HepG2 (cell line): ENCODE results near the gene CAPN15. TPM values are rescaled to one million over a fixed set of nuclear protein-coding genes. Genes with fewer than 3 reads are reported as not detected.

Experiments
- ATAC-seq: fragments of 200-7000 bp; cut with Tn5 transposase; 3 replicates; pipeline ENCODE4 v1.9.1; 2020; ENCODE audit warnings: mild to moderate bottlenecking, moderate library complexity
- BruUV-seq: library from RNA; stranded (reverse); fragments of 400-500 nt; replicated peaks from 2 replicates; lab custom pipeline; 2021; lab: Mats Ljungman, UMichigan
- CTCF ChIA-PET: fragments of 300-600 bp; formaldehyde crosslinking; extraction: SDS; loops from one replicate; lab custom pipeline; 2021; ENCODE audit warnings: low total read pairs, inconsistent platforms, low intra/inter-chr PET ratio; lab: Yijun Ruan, JAX
- POLR2A ChIA-PET: fragments of 350-600 bp; sonication (Branson Sonifier 250); formaldehyde crosslinking; loops from one replicate; lab custom pipeline; 2020; ENCODE audit warnings: antibody characterized with exemption, inconsistent platforms; lab: Yijun Ruan, JAX
- DNase-seq: peaks from one replicate; pipeline ENCODE4 v3.0.0-alpha.2; 2015; ENCODE audit warnings: low spot score
- FAIRE-seq: peaks from 3 replicates; lab custom pipeline; 2011; peaks lifted over from hg19 to GRCh38; lab: Jason Lieb, UNC
- H2AFZ ChIP-seq: one replicate; pipeline ENCODE4 v1.6.1; 2011; ENCODE audit warnings: low read length, inconsistent platforms
- H3K27ac ChIP-seq: fragments of 300-600 bp; 3 replicates; pipeline ENCODE4 v1.8.0; 2011; ENCODE audit warnings: mixed run types, mild to moderate bottlenecking, mixed read lengths, low read length, inconsistent platforms; ENCODE audit not compliant: insufficient read depth; ENCODE audit errors: extremely low read length
- H3K27me3 ChIP-seq, 2 experiments: fragments of 200-600 bp in 1 of 2; 2 replicates in 1 of 2; 3 replicates in 1 of 2; pipeline versions ENCODE4 v1.6.0 to v1.8.0; 2011; ENCODE audit warnings: low read length in 2 of 2, mild to moderate bottlenecking in 2 of 2, moderate library complexity in 2 of 2, inconsistent platforms in 1 of 2; ENCODE audit not compliant: insufficient read depth in 2 of 2, control insufficient read depth in 1 of 2
- H3K36me3 ChIP-seq, 2 experiments: fragments of 200-600 bp in 1 of 2; replicated peaks in 1 of 2; 2 replicates in 1 of 2; 3 replicates in 1 of 2; pipeline versions ENCODE4 v1.5.1 to v1.8.0; 2011; ENCODE audit warnings: low read length in 2 of 2, inconsistent platforms in 1 of 2; ENCODE audit not compliant: insufficient read depth in 2 of 2, control insufficient read depth in 1 of 2
- H3K4me1 ChIP-seq: 2 replicates; pipeline ENCODE4 v1.5.1; 2012; ENCODE audit warnings: low read length, inconsistent platforms; ENCODE audit not compliant: insufficient read depth
- H3K4me2 ChIP-seq: 2 replicates; pipeline ENCODE4 v1.6.0; 2011; ENCODE audit warnings: low read depth, low read length, inconsistent platforms
- H3K4me3 ChIP-seq, 3 experiments: fragments of 200-600 bp in 1 of 3; sonication (generic), shearing (Covaris generic) in 1 of 3; replicated peaks in 1 of 3; 2 replicates each; pipeline ENCODE4 v1.5.1; 2011 to 2016; ENCODE audit warnings: low read length in 3 of 3, inconsistent platforms in 2 of 3, low read depth in 2 of 3, mild to moderate bottlenecking in 2 of 3, control low read depth in 1 of 3, mixed read lengths in 1 of 3; ENCODE audit not compliant: insufficient read depth in 1 of 3
- H3K79me2 ChIP-seq: one replicate; pipeline ENCODE4 v1.6.1; 2011; ENCODE audit warnings: low read length, inconsistent platforms; ENCODE audit not compliant: insufficient read depth
- H3K9ac ChIP-seq: 2 replicates; pipeline ENCODE4 v1.6.0; 2011; ENCODE audit warnings: mild to moderate bottlenecking, low read depth, low read length, inconsistent platforms; ENCODE audit not compliant: insufficient read depth
- H3K9me3 ChIP-seq: 2 replicates; pipeline ENCODE4 v1.5.1; 2012; ENCODE audit warnings: mild to moderate bottlenecking, low read length
- H4K20me1 ChIP-seq: 2 replicates; pipeline ENCODE4 v1.6.0; 2011; ENCODE audit warnings: inconsistent platforms, mild to moderate bottlenecking, low read length, moderate library complexity; ENCODE audit not compliant: insufficient read depth
- AKAP8 ChIP-seq: sonication (generic); formaldehyde crosslinking; IDR thresholded peaks from 2 replicates; pipeline ENCODE4 v1.5.1; 2020; ENCODE audit warnings: mild to moderate bottlenecking, missing genetic modification reagents
- DNMT1 ChIP-seq: sonication (generic); formaldehyde crosslinking; IDR thresholded peaks from 2 replicates; pipeline ENCODE4 v1.5.1; 2020; ENCODE audit warnings: mild to moderate bottlenecking, missing genetic modification reagents
- IRF2 ChIP-seq: IDR thresholded peaks from 2 replicates; pipeline ENCODE4 v1.6.1; 2018; ENCODE audit warnings: missing genetic modification reagents, missing compliant biosample characterization
- KDM5B ChIP-seq: sonication (generic); formaldehyde crosslinking; IDR thresholded peaks from 2 replicates; pipeline ENCODE4 v1.4.0; 2020; ENCODE audit warnings: missing genetic modification reagents, mild to moderate bottlenecking, borderline replicate concordance
- MAZ ChIP-seq, 2 experiments: sonication (generic) in 1 of 2; formaldehyde crosslinking in 1 of 2; IDR thresholded peaks; 2 replicates each; pipeline versions ENCODE4 v1.5.0 to v1.6.1; 2012 to 2020; ENCODE audit warnings: low read depth in 2 of 2, mild to moderate bottlenecking in 2 of 2, borderline replicate concordance in 1 of 2, improper control_type of control experiment in 1 of 2, low read length in 1 of 2, missing genetic modification reagents in 1 of 2, moderate library complexity in 1 of 2
- MLLT10 ChIP-seq: sonication (generic); formaldehyde crosslinking; IDR thresholded peaks from 2 replicates; pipeline ENCODE4 v1.4.0; 2020; ENCODE audit warnings: missing genetic modification reagents
- MXD1 ChIP-seq: sonication (generic); formaldehyde crosslinking; IDR thresholded peaks from 2 replicates; pipeline ENCODE4 v1.4.0; 2020; ENCODE audit warnings: mild to moderate bottlenecking, missing genetic modification reagents
- MXD4 ChIP-seq: IDR thresholded peaks from 2 replicates; pipeline ENCODE4 v1.6.1; 2016; ENCODE audit warnings: mild to moderate bottlenecking, missing biosample characterization, missing genetic modification reagents
- NFKB2 ChIP-seq: sonication (generic); formaldehyde crosslinking; IDR thresholded peaks from 2 replicates; pipeline ENCODE4 v1.4.0; 2020; ENCODE audit warnings: missing genetic modification reagents, borderline replicate concordance
- ONECUT2 ChIP-seq: sonication (generic); formaldehyde crosslinking; IDR thresholded peaks from 2 replicates; pipeline ENCODE4 v1.4.0; 2020; ENCODE audit warnings: missing genetic modification reagents
- REPIN1 ChIP-seq: sonication (generic); formaldehyde crosslinking; IDR thresholded peaks from 2 replicates; pipeline ENCODE4 v1.8.0; 2022; ENCODE audit warnings: missing genetic modification reagents, low read depth, mild to moderate bottlenecking, borderline replicate concordance
- THYN1 ChIP-seq: sonication (generic); formaldehyde crosslinking; IDR thresholded peaks from 2 replicates; pipeline ENCODE4 v1.8.1; 2023; ENCODE audit warnings: low read depth, mild to moderate bottlenecking, moderate library complexity, missing genetic modification reagents, borderline replicate concordance
- ZNF333 ChIP-seq: sonication (generic); formaldehyde crosslinking; IDR thresholded peaks from 2 replicates; pipeline ENCODE4 v1.4.0; 2020; ENCODE audit warnings: mild to moderate bottlenecking, missing genetic modification reagents, borderline replicate concordance
- ZNF451 ChIP-seq: sonication (generic); formaldehyde crosslinking; IDR thresholded peaks from 2 replicates; pipeline ENCODE4 v1.5.0; 2020; ENCODE audit warnings: mild to moderate bottlenecking, missing genetic modification reagents
- ZNF781 ChIP-seq: sonication (generic); formaldehyde crosslinking; IDR thresholded peaks from 2 replicates; pipeline ENCODE4 v1.5.1; 2020; ENCODE audit warnings: borderline replicate concordance, mild to moderate bottlenecking, missing genetic modification reagents; ENCODE audit errors: not compliant biosample characterization
- ZNF788 ChIP-seq: sonication (generic); formaldehyde crosslinking; IDR thresholded peaks from 2 replicates; pipeline ENCODE4 v1.5.0; 2020; ENCODE audit warnings: mild to moderate bottlenecking, missing genetic modification reagents, borderline replicate concordance
- ZNF83 ChIP-seq: sonication (generic); formaldehyde crosslinking; IDR thresholded peaks from 2 replicates; pipeline ENCODE4 v1.4.0; 2020; ENCODE audit warnings: missing genetic modification reagents, mild to moderate bottlenecking, borderline replicate concordance
- WGBS: methylation state at CpG from one replicate; pipeline ENCODE4 v1.1.6; 2017; ENCODE audit warnings: low lambda C conversion rate; 5-methylcytosine and 5-hydroxymethylcytosine counted together
- in situ Hi-C: cut with HindIII; loops from 2 replicates; pipeline ENCODE4 v1.10.0; 2017; ENCODE audit warnings: low pct_unique_long_range_greater_than_20kb; ENCODE audit not compliant: extremely low pct_ligation_motif_present
- intact Hi-C: fragments of 100-400 bp; cut with micrococcal nuclease; formaldehyde crosslinking; loops from one replicate; pipeline ENCODE4 v1.10.0; 2022; ENCODE audit not compliant: unreplicated experiment
- polyA plus RNA-seq, 8 experiments: library from polyadenylated mRNA; depleted of rRNA in 3 of 8; stranded (reverse) in 7 of 8; unstranded in 1 of 8; fragments of >200 nt; fragmentation: Illumina TruSeq in 4 of 8; extraction: Trizol in 4 of 8; gene quantifications; 2 replicates each; pipeline versions ENCODE4 v1.2.1 to v1.2.3, GENCODE V29; 2011 to 2016; ENCODE audit warnings: low read depth in 4 of 8, missing spikeins in 1 of 8, mixed read lengths in 1 of 8; ENCODE audit not compliant: insufficient read depth in 1 of 8
- total RNA-seq, 5 experiments: library from RNA; depleted of rRNA; stranded (reverse); fragments of >200 nt; fragmentation: Illumina TruSeq; extraction: Trizol; gene quantifications; 2 replicates each; pipeline ENCODE4 v1.2.3, GENCODE V29; 2016; ENCODE audit warnings: low read depth in 1 of 5
- TF ChIP-seq, protein P1 (sequence below), 2 experiments: sonication (generic) in 1 of 2; formaldehyde crosslinking in 1 of 2; IDR thresholded peaks; 2 replicates each; pipeline versions ENCODE4 v1.4.0 to v1.6.1; 2016 to 2020; ENCODE audit warnings: borderline replicate concordance in 1 of 2, low read depth in 1 of 2, mild to moderate bottlenecking in 1 of 2, missing genetic modification reagents in 1 of 2

CAPN15 gene
- total and polyA plus RNA-seq, 2 of the 13 experiments (the other 11 are each of a cell fraction or from before 2014, with no cell fraction given) = 14.9 to 24.5 TPM

DNA sequence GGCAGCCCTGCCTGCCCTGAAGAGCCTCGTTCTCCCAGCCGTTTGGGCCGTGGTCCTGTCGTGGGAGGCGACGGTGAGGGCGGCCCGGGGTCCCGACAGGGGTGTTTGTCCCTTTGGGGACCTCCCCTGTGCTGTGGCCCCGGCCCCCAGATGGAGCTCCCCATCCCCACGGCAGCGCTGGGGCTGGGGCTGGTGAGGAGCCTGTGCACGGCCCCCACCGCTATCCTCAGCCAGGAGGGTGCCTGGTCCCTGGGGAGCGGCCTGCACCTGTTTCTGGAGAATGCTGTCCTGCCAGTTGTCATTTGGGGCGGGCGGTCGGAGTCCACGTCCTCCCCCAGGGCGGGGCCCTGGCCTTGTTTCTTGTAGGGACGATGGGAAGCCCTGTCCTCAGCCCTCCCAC is 6.6 kb downstream of the CAPN15 start:
- no peak for FAIRE-seq
- in situ Hi-C loops = no loop called here
- Histone ChIP-seq H3K9ac (peak overlapping the region; percentile 72), H3K4me3 (peak overlapping the region; percentile 58 to 85 (median 66); a peak in 5 of 6 replicates), H4K20me1 (peaks cover 17% of the 10 kb centered on the region; the same call in 1 of the 2 replicates), H3K9me3 (no peaks in the 10 kb centered on the region), H3K4me2 (peak overlapping the region; percentile 99), H2AFZ (no peak overlapping the region), H3K36me3 (peaks cover 13 to 15% of the 10 kb centered on the region in 2 experiments; a peak in 4 of 5 replicates), H3K27ac (peak overlapping the region; percentile 91), H3K27me3 (no peaks in the 10 kb centered on the region), H3K4me1 (peaks cover 52% of the 10 kb centered on the region), H3K79me2 (peaks cover 83% of the 10 kb centered on the region)
- ChIA-PET CTCF (no interaction called here), POLR2A (interaction anchor here (0.6 to 3.1 kb wide), 15 partner anchors 9 to 132 kb away, joined by 3 to 17 read pairs (median 4); partner anchors contain the start of gene DECR2)
- DNase-seq = no peak
- peak; percentile 2 for ATAC-seq
- BruUV-seq = no TSS peak
- TF ChIP-seq ZNF788 (CRISPR knock-in tag) (no peak), AKAP8 (no peak), ZNF451 (CRISPR knock-in tag) (no peak), REPIN1 (CRISPR knock-in tag) (no peak), KDM5B (peak; percentile 22; the same call in 1 of the 2 replicates), THYN1 (no peak), NFKB2 (CRISPR knock-in tag) (no peak), MLLT10 (CRISPR knock-in tag) (no peak), DNMT1 (no peak), IRF2 (CRISPR knock-in tag) (no peak), ZNF781 (CRISPR knock-in tag) (no peak), ZNF333 (CRISPR knock-in tag) (no peak), MXD1 (peak; percentile 61; the same call in 1 of the 2 replicates), ZNF83 (no peak), MXD4 (CRISPR knock-in tag) (0 out of 2 replicates have a peak, but pooled peaks have one; percentile 9), ONECUT2 (CRISPR knock-in tag) (no peak), MAZ (IDR thresholded peaks at IDR 0.05; ENCODE audit: borderline replicate concordance, low read depth, low read length) (no peak), MAZ (CRISPR knock-in tag; IDR thresholded peaks at IDR 0.05; ENCODE audit: low read depth) (0 out of 2 replicates have a peak, but pooled peaks have one; percentile 12)
- TF ChIP-seq, protein P1, sequence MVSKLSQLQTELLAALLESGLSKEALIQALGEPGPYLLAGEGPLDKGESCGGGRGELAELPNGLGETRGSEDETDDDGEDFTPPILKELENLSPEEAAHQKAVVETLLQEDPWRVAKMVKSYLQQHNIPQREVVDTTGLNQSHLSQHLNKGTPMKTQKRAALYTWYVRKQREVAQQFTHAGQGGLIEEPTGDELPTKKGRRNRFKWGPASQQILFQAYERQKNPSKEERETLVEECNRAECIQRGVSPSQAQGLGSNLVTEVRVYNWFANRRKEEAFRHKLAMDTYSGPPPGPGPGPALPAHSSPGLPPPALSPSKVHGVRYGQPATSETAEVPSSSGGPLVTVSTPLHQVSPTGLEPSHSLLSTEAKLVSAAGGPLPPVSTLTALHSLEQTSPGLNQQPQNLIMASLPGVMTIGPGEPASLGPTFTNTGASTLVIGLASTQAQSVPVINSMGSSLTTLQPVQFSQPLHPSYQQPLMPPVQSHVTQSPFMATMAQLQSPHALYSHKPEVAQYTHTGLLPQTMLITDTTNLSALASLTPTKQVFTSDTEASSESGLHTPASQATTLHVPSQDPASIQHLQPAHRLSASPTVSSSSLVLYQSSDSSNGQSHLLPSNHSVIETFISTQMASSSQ (IDR thresholded peaks at IDR 0.05; ENCODE audit: low read depth) = no peak
- TF ChIP-seq, protein P1 (CRISPR knock-in tag; IDR thresholded peaks at IDR 0.05; ENCODE audit: borderline replicate concordance) = no peak
- intact Hi-C loops = loop anchor here (5.0 kb wide), 1 partner anchor 33 kb away; the partner anchor contains the start of genes NHLRC4 and PIGQ
- no CpG with 5 or more reads among the region's 21 CpGs for WGBS
